Measurements from ENCODE around the gene CASP2.

CASP2 gene

GRCh38 chr7:143351574-143351973 lies 63.4 kb downstream of the CASP2 start:
- TF ChIP-seq CTCF (IDR thresholded peaks at IDR 0.05) = no peak
- Histone ChIP-seq H3K27ac (no peak overlapping the region), H3K4me1 (no peaks in the 10 kb centered on the region), H3K9ac (no peak overlapping the region), H3K27me3 (ENCODE audit: control insufficient read depth, insufficient read depth, low read length) (no peaks in the 10 kb centered on the region), H3K79me2 (no peaks in the 10 kb centered on the region), H3K4me3 (ENCODE audit: low read depth, low read length) (no peak overlapping the region), H3K9me3 (ENCODE audit: control insufficient read depth, low read length) (no peaks in the 10 kb centered on the region), H3K4me2 (ENCODE audit: low read length) (no peak overlapping the region), H2AFZ (no peak overlapping the region), H3K36me3 (ENCODE audit: control insufficient read depth, insufficient read depth, low read length) (no peaks in the 10 kb centered on the region)

- no peak overlapping the region for H3K4me2 ChIP-seq (ENCODE audit: low read length)
- no peak overlapping the region for H2AFZ ChIP-seq
- H3K27ac ChIP-seq = no peak overlapping the region
- H3K4me3 ChIP-seq (ENCODE audit: low read depth, low read length) = no peak overlapping the region
- TF ChIP-seq CTCF (IDR thresholded peaks at IDR 0.05) = no peak
- no peaks in the 10 kb centered on the region for H3K79me2 ChIP-seq
- no peaks in the 10 kb centered on the region for H3K36me3 ChIP-seq (ENCODE audit: control insufficient read depth, insufficient read depth, low read length)
- no peaks in the 10 kb centered on the region for H3K9me3 ChIP-seq (ENCODE audit: control insufficient read depth, low read length)
- no peaks in the 10 kb centered on the region for H3K27me3 ChIP-seq (ENCODE audit: control insufficient read depth, insufficient read depth, low read length)
- no peak overlapping the region for H3K9ac ChIP-seq
- no peaks in the 10 kb centered on the region for H3K4me1 ChIP-seq
These were observed 64.4 kb downstream of the CASP2 start for GRCh38 chr7:143352531-143353002.

DNA sequence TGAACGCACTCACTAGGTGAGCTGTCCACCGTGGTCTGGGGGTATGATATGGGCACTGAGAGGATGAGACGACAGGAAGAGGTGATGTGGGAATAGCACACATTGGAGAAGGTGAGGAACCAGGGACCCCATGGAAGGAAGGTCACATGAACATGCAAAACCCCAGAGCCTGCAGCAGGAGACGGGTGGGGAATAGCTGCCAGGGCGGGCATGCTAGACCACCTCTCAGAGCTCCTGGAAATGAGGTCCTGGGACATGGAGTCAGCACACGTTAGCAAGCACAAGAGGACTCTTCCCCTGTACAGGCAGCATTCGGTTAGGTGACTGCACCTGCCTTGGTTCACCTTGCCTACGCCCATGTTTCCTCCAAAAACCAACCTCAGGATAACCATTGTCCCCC lies 66.2 kb downstream of the CASP2 start:
- Histone ChIP-seq H2AFZ (no peak overlapping the region), H3K27me3 (ENCODE audit: control insufficient read depth, insufficient read depth, low read length) (no peaks in the 10 kb centered on the region), H3K4me1 (no peaks in the 10 kb centered on the region), H3K9me3 (ENCODE audit: control insufficient read depth, low read length) (no peaks in the 10 kb centered on the region), H3K4me2 (ENCODE audit: low read length) (no peak overlapping the region), H3K27ac (no peak overlapping the region), H3K79me2 (no peaks in the 10 kb centered on the region), H3K9ac (no peak overlapping the region), H3K4me3 (ENCODE audit: low read depth, low read length) (no peak overlapping the region), H3K36me3 (ENCODE audit: control insufficient read depth, insufficient read depth, low read length) (no peaks in the 10 kb centered on the region)
- TF ChIP-seq CTCF (IDR thresholded peaks at IDR 0.05) = no peak

- H3K9ac ChIP-seq = no peak overlapping the region
- no peaks in the 10 kb centered on the region for H3K9me3 ChIP-seq (ENCODE audit: control insufficient read depth, low read length)
- no peaks in the 10 kb centered on the region for H3K36me3 ChIP-seq (ENCODE audit: control insufficient read depth, insufficient read depth, low read length)
- H3K4me2 ChIP-seq (ENCODE audit: low read length) = no peak overlapping the region
- no peaks in the 10 kb centered on the region for H3K27me3 ChIP-seq (ENCODE audit: control insufficient read depth, insufficient read depth, low read length)
- no peak overlapping the region for H2AFZ ChIP-seq
- no peaks in the 10 kb centered on the region for H3K4me1 ChIP-seq
- H3K4me3 ChIP-seq (ENCODE audit: low read depth, low read length) = no peak overlapping the region
- no peak overlapping the region for H3K27ac ChIP-seq
- no peaks in the 10 kb centered on the region for H3K79me2 ChIP-seq
- no peak for TF ChIP-seq CTCF (IDR thresholded peaks at IDR 0.05)
These were observed 66.8 kb downstream of the CASP2 start for GRCh38 chr7:143354965-143355364.
